ENCODE data around the gene CD99. TPM values are rescaled to one million over a fixed set of nuclear protein-coding genes. Genes with fewer than 3 reads are reported as not detected.
A peak's percentile ranks its signal among the peaks of the same experiment; 100 is the strongest.

The CD99 gene
- total and polyA plus RNA-seq, 8 donors, result 72.9 to 220 (median 128) TPM

- DNase-seq, result no peak
- intact Hi-C loops (cut with DNase I; ENCODE audit: low total_unique reads), result no loop called here
- H3K27ac ChIP-seq, result peak overlapping the region in 1 of 5 donors; percentile 31
- TF ChIP-seq EP300 (IDR thresholded peaks at IDR 0.05), result no peak
- no peak for TF ChIP-seq POLR2A (IDR thresholded peaks at IDR 0.05)
- no peak for TF ChIP-seq POLR2AphosphoS5 (IDR thresholded peaks at IDR 0.05)
- no peak for TF ChIP-seq CTCF (IDR thresholded peaks at IDR 0.05)
- 62 to 87% (median 74%) methylated on average over 6 of the region's 6 CpGs for WGBS, 5 donors
- peaks cover 26 to 96% (median 85%) of the 10 kb centered on the region in 4 donors for H3K4me1 ChIP-seq
- H3K4me3 ChIP-seq, result no peak overlapping the region
- H3K27me3 ChIP-seq, result no peaks in the 10 kb centered on the region
- H3K9me3 ChIP-seq, result no peaks in the 10 kb centered on the region
- peaks cover 0 to 12% (median 3%) of the 10 kb centered on the region in 4 donors for H3K36me3 ChIP-seq
Measured at GRCh38 chrX:2701600-2701999, 10.5 kb downstream of the CD99 start.

- intact Hi-C loops (cut with DNase I; ENCODE audit: low total_unique reads), result no loop called here
- 61 to 75% (median 69%) methylated on average over 14 of the region's 14 CpGs for WGBS, 5 donors
Measured at GRCh38 chrX:2703991-2704369, 12.9 kb downstream of the CD99 start.

GRCh38 chrX:2705046-2705832, 14.1 kb downstream of the CD99 start:
- peaks cover 0 to 2% (median 0%) of the 10 kb centered on the region in 4 donors for H3K36me3 ChIP-seq
- TF ChIP-seq EP300 (IDR thresholded peaks at IDR 0.05) (peak; percentile 81), POLR2A (IDR thresholded peaks at IDR 0.05) (no peak), POLR2AphosphoS5 (IDR thresholded peaks at IDR 0.05) (peak in 1 of 3 donors; percentile 89)
- peak overlapping the region in 4 of 5 donors; percentile 33 to 80 (median 62) for H3K27ac ChIP-seq
- peak in 1 of 2 donors; percentile 35 for DNase-seq
- peaks cover 28 to 100% (median 92%) of the 10 kb centered on the region in 4 donors for H3K4me1 ChIP-seq
- WGBS, 5 donors, result 57 to 84% (median 69%) methylated on average over 18 of the region's 18 CpGs
- H3K27me3 ChIP-seq, result no peaks in the 10 kb centered on the region
- no peak overlapping the region for H3K4me3 ChIP-seq
- intact Hi-C loops (cut with DNase I; ENCODE audit: low total_unique reads), result no loop called here
- no peaks in the 10 kb centered on the region for H3K9me3 ChIP-seq

More at GRCh38 chrX:2703991-2704369, 12.9 kb downstream of the CD99 start:
- Histone ChIP-seq H3K27me3 (no peaks in the 10 kb centered on the region), H3K4me1 (peaks cover 17 to 97% (median 85%) of the 10 kb centered on the region in 4 donors), H3K9me3 (no peaks in the 10 kb centered on the region), H3K27ac (peak overlapping the region in 4 of 5 donors; percentile 33 to 80 (median 62)), H3K4me3 (no peak overlapping the region), H3K36me3 (peaks cover 0 to 8% (median 3%) of the 10 kb centered on the region in 4 donors)
- DNase-seq, result no peak
- TF ChIP-seq POLR2AphosphoS5 (IDR thresholded peaks at IDR 0.05), result peak in 1 of 3 donors; percentile 42
- TF ChIP-seq POLR2A (IDR thresholded peaks at IDR 0.05), result no peak
- no peak for TF ChIP-seq EP300 (IDR thresholded peaks at IDR 0.05)
- TF ChIP-seq CTCF (IDR thresholded peaks at IDR 0.05), result peak in 1 of 7 experiments; percentile 17

- intact Hi-C loops (cut with DNase I; ENCODE audit: low total_unique reads), result no loop called here
- WGBS, 5 donors, result 32 to 69% (median 52%) methylated on average over 12 of the region's 12 CpGs
- Histone ChIP-seq H3K9me3 (no peaks in the 10 kb centered on the region), H3K27ac (peak overlapping the region in 4 of 5 donors; percentile 3 to 80 (median 56)), H3K36me3 (peaks cover 0 to 11% (median 9%) of the 10 kb centered on the region in 4 donors), H3K4me3 (no peak overlapping the region), H3K4me1 (peaks cover 24 to 86% (median 80%) of the 10 kb centered on the region in 4 donors), H3K27me3 (no peaks in the 10 kb centered on the region)
- TF ChIP-seq POLR2AphosphoS5 (IDR thresholded peaks at IDR 0.05), result peak in 2 of 3 donors; percentile 14 to 84
- peak; percentile 7 for TF ChIP-seq EP300 (IDR thresholded peaks at IDR 0.05)
- TF ChIP-seq CTCF (IDR thresholded peaks at IDR 0.05), result no peak
- no peak for TF ChIP-seq POLR2A (IDR thresholded peaks at IDR 0.05)
- peak; percentile 28 to 82 for DNase-seq
Measured at GRCh38 chrX:2707334-2707760, 16.3 kb downstream of the CD99 start.
